ENCODE measurements around the gene LPGAT1.

The LPGAT1 gene

GRCh38 chr1:211827051-211827450, 3.5 kb downstream of the LPGAT1 start:
- Histone ChIP-seq H3K36me3 (ENCODE audit: control insufficient read depth, insufficient read depth, low read length) (no peaks in the 10 kb centered on the region), H3K4me3 (ENCODE audit: low read depth, low read length) (no peak overlapping the region), H3K27ac (ENCODE audit: low read depth, low read length) (no peak overlapping the region), H3K4me1 (ENCODE audit: control insufficient read depth, insufficient read depth, low read length) (peaks cover 6% of the 10 kb centered on the region; the same call in 1 of the 2 replicates), H3K9me3 (ENCODE audit: control insufficient read depth, insufficient read depth, low read depth, low read length) (no peaks in the 10 kb centered on the region), H3K9ac (ENCODE audit: low read length) (no peak overlapping the region), H3K27me3 (ENCODE audit: control insufficient read depth, insufficient read depth, low read length) (peaks cover 13% of the 10 kb centered on the region)

GRCh38 chr1:211825980-211826379, 4.6 kb downstream of the LPGAT1 start:
- H3K4me1 ChIP-seq (ENCODE audit: control insufficient read depth, insufficient read depth, low read length): peaks cover 6% of the 10 kb centered on the region; the same call in 1 of the 2 replicates
- no peak overlapping the region for H3K27ac ChIP-seq (ENCODE audit: low read depth, low read length)
- no peaks in the 10 kb centered on the region for H3K9me3 ChIP-seq (ENCODE audit: control insufficient read depth, insufficient read depth, low read depth, low read length)
- peaks cover 13% of the 10 kb centered on the region for H3K27me3 ChIP-seq (ENCODE audit: control insufficient read depth, insufficient read depth, low read length)
- H3K36me3 ChIP-seq (ENCODE audit: control insufficient read depth, insufficient read depth, low read length): no peaks in the 10 kb centered on the region
- H3K4me3 ChIP-seq (ENCODE audit: low read depth, low read length): no peak overlapping the region
- H3K9ac ChIP-seq (ENCODE audit: low read length): no peak overlapping the region

DNA sequence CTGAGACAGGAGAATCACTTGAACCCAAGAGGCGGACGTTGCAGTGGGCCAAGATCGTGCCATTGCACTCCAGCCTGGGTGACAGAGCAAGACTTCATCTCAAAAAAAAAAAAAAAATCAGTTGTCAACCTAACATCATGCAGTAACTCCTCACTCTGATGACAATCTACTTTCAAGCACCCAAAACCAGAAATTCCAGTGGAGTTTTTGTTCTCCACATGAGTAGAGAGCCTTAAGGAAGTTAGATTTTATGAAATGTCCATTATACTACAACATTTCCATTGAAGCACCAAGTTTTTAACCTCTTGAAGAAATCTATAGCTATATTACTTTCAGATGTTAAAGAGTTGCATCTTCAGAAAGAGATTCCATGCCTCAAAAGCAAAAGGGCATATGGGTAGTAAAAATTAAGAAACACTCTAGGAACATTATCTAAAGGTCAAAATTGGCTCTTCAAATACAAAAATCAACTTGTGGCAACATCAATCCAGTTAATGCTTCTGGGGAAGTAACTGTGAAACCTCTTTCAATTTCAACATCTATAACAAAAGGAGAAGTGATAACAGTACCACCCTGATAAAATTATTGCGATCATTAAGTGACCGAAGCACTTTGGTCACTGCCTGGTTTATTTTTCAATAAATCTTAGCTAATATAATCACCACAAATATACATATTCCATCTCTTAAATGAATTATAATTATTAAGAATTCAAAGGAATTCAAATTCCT, 7.7 kb downstream of the LPGAT1 start:
- Histone ChIP-seq H3K4me1 (ENCODE audit: control insufficient read depth, insufficient read depth, low read length) (no peaks in the 10 kb centered on the region), H3K36me3 (ENCODE audit: control insufficient read depth, insufficient read depth, low read length) (no peaks in the 10 kb centered on the region), H3K27ac (ENCODE audit: low read depth, low read length) (no peak overlapping the region), H3K9me3 (ENCODE audit: control insufficient read depth, insufficient read depth, low read depth, low read length) (no peaks in the 10 kb centered on the region), H3K4me3 (ENCODE audit: low read depth, low read length) (no peak overlapping the region), H3K27me3 (ENCODE audit: control insufficient read depth, insufficient read depth, low read length) (no peaks in the 10 kb centered on the region), H3K9ac (ENCODE audit: low read length) (no peak overlapping the region)

- Histone ChIP-seq H3K36me3 (ENCODE audit: control insufficient read depth, insufficient read depth, low read length) (no peaks in the 10 kb centered on the region), H3K9ac (ENCODE audit: low read length) (no peak overlapping the region), H3K4me1 (ENCODE audit: control insufficient read depth, insufficient read depth, low read length) (no peaks in the 10 kb centered on the region), H3K27me3 (ENCODE audit: control insufficient read depth, insufficient read depth, low read length) (no peaks in the 10 kb centered on the region), H3K27ac (ENCODE audit: low read depth, low read length) (no peak overlapping the region), H3K4me3 (ENCODE audit: low read depth, low read length) (no peak overlapping the region), H3K9me3 (ENCODE audit: control insufficient read depth, insufficient read depth, low read depth, low read length) (no peaks in the 10 kb centered on the region)
Observed at GRCh38 chr1:211816586-211816985, 14.0 kb downstream of the LPGAT1 start.

GRCh38 chr1:211814313-211814712, 16.2 kb downstream of the LPGAT1 start:
- Histone ChIP-seq H3K9ac (ENCODE audit: low read length) (no peak overlapping the region), H3K9me3 (ENCODE audit: control insufficient read depth, insufficient read depth, low read depth, low read length) (no peaks in the 10 kb centered on the region), H3K4me3 (ENCODE audit: low read depth, low read length) (no peak overlapping the region), H3K36me3 (ENCODE audit: control insufficient read depth, insufficient read depth, low read length) (no peaks in the 10 kb centered on the region; the same call in 1 of the 2 replicates), H3K27ac (ENCODE audit: low read depth, low read length) (no peak overlapping the region), H3K4me1 (ENCODE audit: control insufficient read depth, insufficient read depth, low read length) (no peaks in the 10 kb centered on the region), H3K27me3 (ENCODE audit: control insufficient read depth, insufficient read depth, low read length) (no peaks in the 10 kb centered on the region)

DNA sequence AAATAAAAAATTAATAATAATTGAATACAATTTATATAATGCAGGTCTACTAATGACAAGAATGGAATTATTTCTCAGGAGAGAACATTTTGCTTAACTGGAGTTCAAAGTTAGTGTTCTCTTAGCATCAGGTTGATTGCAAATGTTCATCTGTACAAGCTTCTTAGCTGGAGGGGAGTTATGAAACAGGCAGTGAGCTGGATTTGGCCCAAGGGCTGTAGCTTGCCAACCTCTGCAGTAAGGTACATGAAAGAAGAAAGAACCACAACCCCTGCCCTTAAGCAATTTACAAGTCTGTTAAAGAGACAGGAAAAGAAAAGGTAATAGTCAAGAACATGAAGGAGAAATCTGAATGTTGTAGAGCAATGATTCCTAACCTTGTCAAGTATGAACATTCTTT, 17.0 kb downstream of the LPGAT1 start:
- no peaks in the 10 kb centered on the region for H3K9me3 ChIP-seq (ENCODE audit: control insufficient read depth, insufficient read depth, low read depth, low read length)
- H3K27ac ChIP-seq (ENCODE audit: low read depth, low read length): no peak overlapping the region
- H3K4me1 ChIP-seq (ENCODE audit: control insufficient read depth, insufficient read depth, low read length): no peaks in the 10 kb centered on the region
- H3K9ac ChIP-seq (ENCODE audit: low read length): no peak overlapping the region
- H3K4me3 ChIP-seq (ENCODE audit: low read depth, low read length): no peak overlapping the region
- H3K36me3 ChIP-seq (ENCODE audit: control insufficient read depth, insufficient read depth, low read length): no peaks in the 10 kb centered on the region; the same call in 1 of the 2 replicates
- H3K27me3 ChIP-seq (ENCODE audit: control insufficient read depth, insufficient read depth, low read length): no peaks in the 10 kb centered on the region

DNA sequence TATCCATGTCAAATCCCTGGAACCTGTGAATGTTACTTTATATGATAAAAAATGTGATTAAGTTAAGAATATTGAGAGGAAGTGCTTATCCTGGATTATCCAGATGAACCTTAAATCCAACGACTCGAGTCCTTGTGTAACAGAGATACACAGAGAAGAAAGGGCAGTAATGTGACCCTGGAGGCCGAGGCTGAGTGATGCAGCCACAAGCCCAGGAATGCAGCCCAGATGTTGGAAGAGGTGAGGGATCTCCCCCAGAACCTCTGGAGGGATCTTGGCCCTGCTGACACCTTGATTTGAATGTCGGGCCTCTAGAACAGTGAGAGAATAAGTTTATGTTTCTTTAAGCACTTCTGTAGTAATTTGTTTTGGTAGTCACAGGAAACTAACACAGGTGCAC, 18.0 kb downstream of the LPGAT1 start:
- Histone ChIP-seq H3K27me3 (ENCODE audit: control insufficient read depth, insufficient read depth, low read length) (no peaks in the 10 kb centered on the region), H3K4me1 (ENCODE audit: control insufficient read depth, insufficient read depth, low read length) (no peaks in the 10 kb centered on the region), H3K27ac (ENCODE audit: low read depth, low read length) (no peak overlapping the region), H3K9ac (ENCODE audit: low read length) (no peak overlapping the region), H3K4me3 (ENCODE audit: low read depth, low read length) (no peak overlapping the region), H3K9me3 (ENCODE audit: control insufficient read depth, insufficient read depth, low read depth, low read length) (no peaks in the 10 kb centered on the region), H3K36me3 (ENCODE audit: control insufficient read depth, insufficient read depth, low read length) (no peaks in the 10 kb centered on the region; the same call in 1 of the 2 replicates)

DNA sequence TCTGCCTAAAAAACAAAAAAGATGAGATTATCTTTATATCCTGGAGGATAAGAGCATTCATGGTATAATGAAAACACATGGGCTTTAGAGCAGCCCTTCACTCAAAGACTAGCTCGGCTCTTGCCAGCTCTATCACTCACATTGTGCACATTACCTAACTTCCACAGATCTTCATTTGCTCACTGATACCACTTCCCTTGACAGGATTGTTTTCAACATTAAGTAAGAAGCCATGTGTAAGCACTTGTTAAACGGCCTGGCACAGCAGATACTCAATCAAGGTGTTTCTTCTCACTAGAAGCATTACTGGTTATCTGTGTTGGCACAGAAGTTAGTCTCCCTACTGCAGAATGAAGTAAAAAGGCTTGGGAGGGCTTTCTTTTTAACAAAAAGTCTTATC, 18.7 kb downstream of the LPGAT1 start:
- Histone ChIP-seq H3K4me3 (ENCODE audit: low read depth, low read length) (no peak overlapping the region), H3K9ac (ENCODE audit: low read length) (no peak overlapping the region), H3K36me3 (ENCODE audit: control insufficient read depth, insufficient read depth, low read length) (no peaks in the 10 kb centered on the region; the same call in 1 of the 2 replicates), H3K27ac (ENCODE audit: low read depth, low read length) (no peak overlapping the region), H3K27me3 (ENCODE audit: control insufficient read depth, insufficient read depth, low read length) (no peaks in the 10 kb centered on the region), H3K4me1 (ENCODE audit: control insufficient read depth, insufficient read depth, low read length) (no peaks in the 10 kb centered on the region), H3K9me3 (ENCODE audit: control insufficient read depth, insufficient read depth, low read depth, low read length) (no peaks in the 10 kb centered on the region)

DNA sequence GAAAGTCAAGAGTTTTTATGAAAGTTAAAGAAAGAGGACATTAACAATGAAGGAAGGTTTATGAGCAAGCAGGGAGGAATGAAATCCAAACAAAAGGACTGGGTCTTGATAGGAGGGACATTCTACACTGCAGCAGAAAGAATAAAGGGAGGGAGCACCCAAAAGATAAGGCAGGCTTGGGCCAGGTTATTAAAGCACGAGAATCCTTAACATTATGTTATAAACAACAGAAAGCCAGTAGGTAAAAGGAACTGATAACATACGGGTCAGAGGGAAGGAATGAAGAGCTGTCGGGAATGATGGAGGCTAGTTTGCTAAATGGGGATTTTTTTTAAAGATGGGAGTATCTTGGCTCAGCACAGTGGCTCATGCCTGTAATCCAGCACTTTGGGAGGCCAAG, 19.4 kb downstream of the LPGAT1 start:
- Histone ChIP-seq H3K4me1 (ENCODE audit: control insufficient read depth, insufficient read depth, low read length) (no peaks in the 10 kb centered on the region), H3K9ac (ENCODE audit: low read length) (no peak overlapping the region), H3K36me3 (ENCODE audit: control insufficient read depth, insufficient read depth, low read length) (no peaks in the 10 kb centered on the region; the same call in 1 of the 2 replicates), H3K27ac (ENCODE audit: low read depth, low read length) (no peak overlapping the region), H3K9me3 (ENCODE audit: control insufficient read depth, insufficient read depth, low read depth, low read length) (no peaks in the 10 kb centered on the region), H3K27me3 (ENCODE audit: control insufficient read depth, insufficient read depth, low read length) (no peaks in the 10 kb centered on the region), H3K4me3 (ENCODE audit: low read depth, low read length) (no peak overlapping the region)

GRCh38 chr1:211808475-211808874, 22.1 kb downstream of the LPGAT1 start:
- Histone ChIP-seq H3K4me1 (ENCODE audit: control insufficient read depth, insufficient read depth, low read length) (no peaks in the 10 kb centered on the region), H3K4me3 (ENCODE audit: low read depth, low read length) (no peak overlapping the region), H3K9ac (ENCODE audit: low read length) (no peak overlapping the region), H3K9me3 (ENCODE audit: control insufficient read depth, insufficient read depth, low read depth, low read length) (no peaks in the 10 kb centered on the region), H3K27ac (ENCODE audit: low read depth, low read length) (no peak overlapping the region), H3K36me3 (ENCODE audit: control insufficient read depth, insufficient read depth, low read length) (no peaks in the 10 kb centered on the region; the same call in 1 of the 2 replicates), H3K27me3 (ENCODE audit: control insufficient read depth, insufficient read depth, low read length) (no peaks in the 10 kb centered on the region)

- Histone ChIP-seq H3K4me3 (ENCODE audit: low read depth, low read length) (no peak overlapping the region), H3K27me3 (ENCODE audit: control insufficient read depth, insufficient read depth, low read length) (no peaks in the 10 kb centered on the region), H3K9me3 (ENCODE audit: control insufficient read depth, insufficient read depth, low read depth, low read length) (peaks cover 6% of the 10 kb centered on the region; the same call in 1 of the 2 replicates), H3K4me1 (ENCODE audit: control insufficient read depth, insufficient read depth, low read length) (no peaks in the 10 kb centered on the region), H3K9ac (ENCODE audit: low read length) (no peak overlapping the region), H3K36me3 (ENCODE audit: control insufficient read depth, insufficient read depth, low read length) (no peaks in the 10 kb centered on the region; the same call in 1 of the 2 replicates), H3K27ac (ENCODE audit: low read depth, low read length) (no peak overlapping the region)
Observed at GRCh38 chr1:211804915-211805314, 25.6 kb downstream of the LPGAT1 start.
